RWPE2 (cell line): ENCODE results near the gene GREB1L.
A peak's percentile ranks its signal among the peaks of the same experiment; 100 is the strongest.

Source experiments
- ATAC-seq: fragments of 200-7000 bp; cut with Tn5 transposase; 3 replicates; pipeline ENCODE4 v1.9.1; 2021; ENCODE audit warnings: low read depth
- DNase-seq: peaks from one replicate; pipeline ENCODE4 v3.0.0-alpha.2; 2020; ENCODE audit warnings: low spot score
- H3K27ac ChIP-seq: fragments of 450-650 bp; 2 replicates; pipeline ENCODE4 v1.5.1; 2017; ENCODE audit warnings: mild to moderate bottlenecking; ENCODE audit not compliant: poor library complexity, severe bottlenecking
- H3K27me3 ChIP-seq: fragments of 250-450 bp; sonication (Bioruptor Pico); 2 replicates; pipeline ENCODE4 v1.5.1; 2021; ENCODE audit warnings: mild to moderate bottlenecking, moderate library complexity; ENCODE audit not compliant: insufficient read depth, poor library complexity, severe bottlenecking
- H3K36me3 ChIP-seq: fragments of 250-450 bp; sonication (Bioruptor Pico); 2 replicates; pipeline ENCODE4 v1.5.1; 2020; ENCODE audit warnings: low read depth, mild to moderate bottlenecking, moderate library complexity
- H3K4me1 ChIP-seq: fragments of 250-450 bp; sonication (Bioruptor Pico); 2 replicates; pipeline ENCODE4 v1.5.1; 2021; ENCODE audit warnings: mild to moderate bottlenecking, moderate library complexity; ENCODE audit not compliant: insufficient read depth, poor library complexity, severe bottlenecking
- H3K4me3 ChIP-seq: fragments of 250-450 bp; sonication (Bioruptor Pico); 2 replicates; pipeline ENCODE4 v1.5.1; 2021; ENCODE audit warnings: mild to moderate bottlenecking, moderate library complexity; ENCODE audit not compliant: severe bottlenecking
- H3K9me3 ChIP-seq: fragments of 250-450 bp; sonication (Bioruptor Pico); 2 replicates; pipeline ENCODE4 v1.5.1; 2021; ENCODE audit warnings: mild to moderate bottlenecking, moderate library complexity; ENCODE audit not compliant: severe bottlenecking
- TF ChIP-seq, protein P1 (sequence below): fragments of 450-650 bp; IDR thresholded peaks from one replicate; pipeline ENCODE4 v1.5.1; 2017; ENCODE audit warnings: mild to moderate bottlenecking, moderate library complexity; ENCODE audit not compliant: poor library complexity, severe bottlenecking

GREB1L gene

GRCh38 chr18:21550510-21550970 is 308.5 kb downstream of the GREB1L start:
- DNase-seq: no peak
- no peaks in the 10 kb centered on the region for H3K9me3 ChIP-seq
- H3K4me1 ChIP-seq: no peaks in the 10 kb centered on the region
- H3K27ac ChIP-seq: no peak overlapping the region
- no peak overlapping the region for H3K4me3 ChIP-seq
- ATAC-seq: no peak
- TF ChIP-seq, protein P1, sequence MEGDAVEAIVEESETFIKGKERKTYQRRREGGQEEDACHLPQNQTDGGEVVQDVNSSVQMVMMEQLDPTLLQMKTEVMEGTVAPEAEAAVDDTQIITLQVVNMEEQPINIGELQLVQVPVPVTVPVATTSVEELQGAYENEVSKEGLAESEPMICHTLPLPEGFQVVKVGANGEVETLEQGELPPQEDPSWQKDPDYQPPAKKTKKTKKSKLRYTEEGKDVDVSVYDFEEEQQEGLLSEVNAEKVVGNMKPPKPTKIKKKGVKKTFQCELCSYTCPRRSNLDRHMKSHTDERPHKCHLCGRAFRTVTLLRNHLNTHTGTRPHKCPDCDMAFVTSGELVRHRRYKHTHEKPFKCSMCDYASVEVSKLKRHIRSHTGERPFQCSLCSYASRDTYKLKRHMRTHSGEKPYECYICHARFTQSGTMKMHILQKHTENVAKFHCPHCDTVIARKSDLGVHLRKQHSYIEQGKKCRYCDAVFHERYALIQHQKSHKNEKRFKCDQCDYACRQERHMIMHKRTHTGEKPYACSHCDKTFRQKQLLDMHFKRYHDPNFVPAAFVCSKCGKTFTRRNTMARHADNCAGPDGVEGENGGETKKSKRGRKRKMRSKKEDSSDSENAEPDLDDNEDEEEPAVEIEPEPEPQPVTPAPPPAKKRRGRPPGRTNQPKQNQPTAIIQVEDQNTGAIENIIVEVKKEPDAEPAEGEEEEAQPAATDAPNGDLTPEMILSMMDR: no peak
- peaks cover 52% of the 10 kb centered on the region for H3K36me3 ChIP-seq
- H3K27me3 ChIP-seq: no peaks in the 10 kb centered on the region

DNA sequence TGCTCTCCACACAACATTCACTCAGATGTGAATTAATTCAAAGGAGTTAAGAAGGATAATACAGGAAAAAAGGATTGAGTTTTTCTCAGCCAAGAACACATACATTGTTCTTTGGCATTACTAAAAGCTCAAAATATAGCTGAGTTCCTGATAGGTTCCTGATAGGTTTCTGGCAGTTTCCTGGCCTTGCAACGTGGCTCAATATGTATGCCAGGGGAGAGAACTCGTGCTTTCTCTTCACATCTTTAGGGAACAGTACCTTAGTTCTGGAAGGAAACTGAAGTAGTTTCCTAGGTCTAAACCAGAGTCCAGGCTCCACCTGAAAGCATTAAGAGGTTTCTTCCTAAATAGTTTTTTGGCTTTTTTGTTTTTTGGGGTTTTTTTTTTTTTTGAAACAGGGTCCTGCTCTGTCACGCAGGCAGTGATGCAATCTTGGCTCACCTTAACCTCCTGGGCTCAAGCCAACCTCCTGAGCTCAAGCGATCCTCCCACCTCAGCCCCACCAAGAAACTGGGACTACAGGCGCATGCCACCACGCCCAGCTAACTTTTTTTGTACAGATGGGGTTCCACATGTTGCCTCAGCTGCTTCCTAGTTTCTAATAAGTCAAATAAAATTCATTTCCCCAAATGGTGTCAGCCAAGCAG is 315.7 kb downstream of the GREB1L start:
- H3K27me3 ChIP-seq: no peaks in the 10 kb centered on the region
- H3K27ac ChIP-seq: peak overlapping the region; percentile 49
- no peak for DNase-seq
- no peaks in the 10 kb centered on the region for H3K9me3 ChIP-seq
- ATAC-seq: peak; percentile 58; the same call in 1 of the 3 replicates
- no peak overlapping the region for H3K4me3 ChIP-seq
- peaks cover 73% of the 10 kb centered on the region for H3K36me3 ChIP-seq
- peaks cover 16% of the 10 kb centered on the region for H3K4me1 ChIP-seq
- TF ChIP-seq, protein P1: no peak

GRCh38 chr18:21559195-21559594 is 317.2 kb downstream of the GREB1L start:
- peaks cover 75% of the 10 kb centered on the region for H3K36me3 ChIP-seq
- no peaks in the 10 kb centered on the region for H3K9me3 ChIP-seq
- peaks cover 16% of the 10 kb centered on the region for H3K4me1 ChIP-seq
- H3K27me3 ChIP-seq: no peaks in the 10 kb centered on the region
- H3K27ac ChIP-seq: no peak overlapping the region
- no peak overlapping the region for H3K4me3 ChIP-seq
- ATAC-seq: no peak
- TF ChIP-seq, protein P1: no peak
- no peak for DNase-seq

GRCh38 chr18:21571772-21572171 is 329.7 kb downstream of the GREB1L start:
- TF ChIP-seq, protein P1: no peak
- H3K36me3 ChIP-seq: peaks cover 90% of the 10 kb centered on the region

More at GRCh38 chr18:21571772-21572171, 329.7 kb downstream of the GREB1L start:
- no peak overlapping the region for H3K27ac ChIP-seq
- no peak for DNase-seq
- no peak overlapping the region for H3K4me3 ChIP-seq
- H3K27me3 ChIP-seq: no peaks in the 10 kb centered on the region
- ATAC-seq: no peak
- no peaks in the 10 kb centered on the region for H3K4me1 ChIP-seq
- no peaks in the 10 kb centered on the region for H3K9me3 ChIP-seq
